Endometrial microvascular endothelial cells (primary cell): Measurements from ENCODE around the gene DNAH14. TPM values are rescaled to one million over a fixed set of nuclear protein-coding genes. Genes with fewer than 3 reads are reported as not detected.
"Not testable (repeated sequence)": the region's sequence is repeated elsewhere in the genome, so short reads cannot be mapped to it uniquely, and the experiment has no call there.

Experiments
- in situ Hi-C: cut with HindIII; loops from 2 replicates; pipeline ENCODE4 v1.10.0; 2017; ENCODE audit warnings: low sequenced_read_pairs, low pct_unique_long_range_greater_than_20kb; ENCODE audit errors: inconsistent ontology term
- total RNA-seq: library from RNA; depleted of rRNA; stranded (reverse); fragments of >200 nt; gene quantifications from one replicate; pipeline ENCODE4 v1.2.3, GENCODE V29; 2015; ENCODE audit errors: inconsistent ontology term

Gene DNAH14
- total RNA-seq, 1 donor from 2014 or later: 8.4 TPM

GRCh38 chr1:225211694-225212442, 282.4 kb downstream of the DNAH14 start:
- in situ Hi-C loops: not testable (repeated sequence)

- in situ Hi-C loops: no loop called here
Observed at GRCh38 chr1:225224287-225224686, 294.8 kb downstream of the DNAH14 start.

- in situ Hi-C loops: no loop called here
Observed at GRCh38 chr1:225225681-225226080, 296.2 kb downstream of the DNAH14 start.

- in situ Hi-C loops: no loop called here
Observed at GRCh38 chr1:225228871-225229303, 299.4 kb downstream of the DNAH14 start.

GRCh38 chr1:225229429-225229828, 300.0 kb downstream of the DNAH14 start:
- in situ Hi-C loops: not testable (repeated sequence)

- in situ Hi-C loops: no loop called here
Observed at GRCh38 chr1:225230483-225230882, 301.0 kb downstream of the DNAH14 start.

- in situ Hi-C loops: not testable (repeated sequence)
Observed at GRCh38 chr1:225232930-225233329, 303.5 kb downstream of the DNAH14 start.

- in situ Hi-C loops: no loop called here
Observed at GRCh38 chr1:225242611-225243010, 313.1 kb downstream of the DNAH14 start.

- in situ Hi-C loops: no loop called here
Observed at GRCh38 chr1:225250432-225250831, 321.0 kb downstream of the DNAH14 start.

GRCh38 chr1:225253173-225253572, 323.7 kb downstream of the DNAH14 start:
- in situ Hi-C loops: no loop called here

GRCh38 chr1:225253784-225254183, 324.3 kb downstream of the DNAH14 start:
- in situ Hi-C loops: no loop called here

GRCh38 chr1:225254676-225255075, 325.2 kb downstream of the DNAH14 start:
- in situ Hi-C loops: no loop called here

- in situ Hi-C loops: no loop called here
Observed at GRCh38 chr1:225257081-225257480, 327.6 kb downstream of the DNAH14 start.

- in situ Hi-C loops: no loop called here
Observed at GRCh38 chr1:225258811-225259210, 329.3 kb downstream of the DNAH14 start.

GRCh38 chr1:225259542-225259941, 330.1 kb downstream of the DNAH14 start:
- in situ Hi-C loops: no loop called here

- in situ Hi-C loops: no loop called here
Observed at GRCh38 chr1:225260319-225260718, 330.8 kb downstream of the DNAH14 start.

- in situ Hi-C loops: no loop called here
Observed at GRCh38 chr1:225277445-225277844, 348.0 kb downstream of the DNAH14 start.

- in situ Hi-C loops: no loop called here
Observed at GRCh38 chr1:225280563-225280962, 351.1 kb downstream of the DNAH14 start.

- in situ Hi-C loops: no loop called here
Observed at GRCh38 chr1:225290244-225290643, 360.8 kb downstream of the DNAH14 start.

- in situ Hi-C loops: no loop called here
Observed at GRCh38 chr1:225299624-225300023, 370.1 kb downstream of the DNAH14 start.

GRCh38 chr1:225300381-225300780, 370.9 kb downstream of the DNAH14 start:
- in situ Hi-C loops: no loop called here
